GM12878 (cell line): Measurements from ENCODE around the gene ZNF519. TPM values are rescaled to one million over a fixed set of nuclear protein-coding genes. Genes with fewer than 3 reads are reported as not detected.

ENCODE experiments used
- ATAC-seq: fragments of 200-7000 bp; cut with Tn5 transposase; 3 replicates; pipeline ENCODE4 v1.9.1; 2020; ENCODE audit warnings: mild to moderate bottlenecking, moderate library complexity
- BruUV-seq: library from RNA; stranded (reverse); fragments of 400-500 nt; replicated peaks from 2 replicates; lab custom pipeline; 2021; lab: Mats Ljungman, UMichigan
- CTCF ChIA-PET: fragments of 300-600 bp; sonication (Branson Sonifier 250); formaldehyde crosslinking; extraction: SDS; loops from one replicate; lab custom pipeline; 2021; ENCODE audit warnings: inconsistent platforms; lab: Yijun Ruan, JAX
- POLR2A ChIA-PET: fragments of 350-600 bp; formaldehyde crosslinking; extraction: SDS; loops from one replicate; lab custom pipeline; 2021; ENCODE audit warnings: inconsistent platforms; lab: Charles Lee
- RAD21 ChIA-PET: fragments of 300-600 bp; sonication (Branson Sonifier 250); formaldehyde crosslinking; loops from one replicate; lab custom pipeline; 2023; ENCODE audit warnings: antibody characterized with exemption; ENCODE audit not compliant: unreplicated experiment; lab: Charles Lee
- SMC1A ChIA-PET: fragments of 300-600 bp; sonication (Branson Sonifier 250); formaldehyde crosslinking; loops from one replicate; lab custom pipeline; 2023; ENCODE audit not compliant: unreplicated experiment, uncharacterized antibody; lab: Charles Lee
- DNase-seq: peaks from one replicate; pipeline ENCODE4 v3.0.0-alpha.2; 2011; ENCODE audit warnings: low read depth, low spot score
- FAIRE-seq: peaks from 3 replicates; lab custom pipeline; 2011; peaks lifted over from hg19 to GRCh38; lab: Jason Lieb, UNC
- H2AFZ ChIP-seq: 2 replicates; pipeline ENCODE4 v1.6.0; 2011; ENCODE audit warnings: low read depth, low read length, control low read depth; ENCODE audit not compliant: control insufficient read depth
- H3K27ac ChIP-seq: 2 replicates; pipeline ENCODE4 v1.5.1; 2011; ENCODE audit warnings: control low read depth; ENCODE audit not compliant: control insufficient read depth, insufficient read depth
- H3K27me3 ChIP-seq, 2 experiments: replicated peaks in 1 of 2; 2 replicates each; pipeline versions ENCODE4 v1.6.0 to v1.6.1; 2011; ENCODE audit warnings: low read length in 1 of 2; ENCODE audit not compliant: control insufficient read depth in 2 of 2, insufficient read depth in 2 of 2
- H3K36me3 ChIP-seq, 2 experiments: 2 replicates each; pipeline ENCODE4 v1.5.1; 2011; ENCODE audit warnings: low read length in 1 of 2; ENCODE audit not compliant: control insufficient read depth in 2 of 2, insufficient read depth in 2 of 2
- H3K4me1 ChIP-seq: 2 replicates; pipeline ENCODE4 v1.6.1; 2011; ENCODE audit warnings: mild to moderate bottlenecking, low read length, moderate library complexity, mixed read lengths; ENCODE audit not compliant: control insufficient read depth, insufficient read depth
- H3K4me2 ChIP-seq: 2 replicates; pipeline ENCODE4 v1.6.0; 2011; ENCODE audit warnings: control low read depth; ENCODE audit not compliant: control insufficient read depth, insufficient read depth
- H3K4me3 ChIP-seq: fragments of 200-600 bp; sonication (generic); 2 replicates; pipeline ENCODE4 v1.5.1; 2016
- H3K79me2 ChIP-seq: 2 replicates; pipeline ENCODE4 v1.6.0; 2011; ENCODE audit warnings: low read length; ENCODE audit not compliant: control insufficient read depth, insufficient read depth
- H3K9ac ChIP-seq: 2 replicates; pipeline ENCODE4 v1.8.0; 2011; ENCODE audit warnings: low read length, control low read depth, mixed read lengths; ENCODE audit not compliant: control insufficient read depth, insufficient read depth
- H3K9me3 ChIP-seq: replicated peaks from 3 replicates; pipeline ENCODE4 v1.5.1; 2011; ENCODE audit warnings: mild to moderate bottlenecking, low read length; ENCODE audit not compliant: control insufficient read depth, insufficient read depth
- H4K20me1 ChIP-seq: 2 replicates; pipeline ENCODE4 v1.6.0; 2011; ENCODE audit not compliant: control insufficient read depth, insufficient read depth
- CHD1 ChIP-seq: IDR thresholded peaks from 2 replicates; pipeline ENCODE4 v1.6.1; 2012; ENCODE audit warnings: low read depth, low read length, improper control_type of control experiment
- GABPA ChIP-seq: IDR thresholded peaks from 2 replicates; pipeline ENCODE4 v1.6.1; 2014; ENCODE audit warnings: antibody characterized with exemption, low read depth, mild to moderate bottlenecking, inconsistent platforms
- HDGF ChIP-seq: fragments of 450-650 bp; IDR thresholded peaks from 2 replicates; pipeline ENCODE4 v1.6.1; 2016; ENCODE audit warnings: antibody characterized with exemption
- NFYB ChIP-seq: IDR thresholded peaks from 2 replicates; pipeline ENCODE4 v1.6.1; 2011; ENCODE audit warnings: low read depth, mild to moderate bottlenecking, low read length, improper control_type of control experiment, moderate library complexity; ENCODE audit not compliant: insufficient read depth
- NR2C1 ChIP-seq: fragments of 450-650 bp; IDR thresholded peaks from 2 replicates; pipeline ENCODE4 v1.6.1; 2017; ENCODE audit warnings: antibody characterized with exemption, mild to moderate bottlenecking, moderate library complexity
- RAD51 ChIP-seq: fragments of 450-650 bp; IDR thresholded peaks from 2 replicates; pipeline ENCODE4 v1.6.1; 2016; ENCODE audit warnings: moderate library complexity, mild to moderate bottlenecking, inconsistent platforms
- RELA ChIP-seq: fragments of 450-650 bp; IDR thresholded peaks from 2 replicates; pipeline ENCODE4 v1.8.0; 2014; ENCODE audit warnings: borderline replicate concordance; ENCODE audit not compliant: partially characterized antibody
- TCF7 ChIP-seq: IDR thresholded peaks from 2 replicates; pipeline ENCODE4 v1.6.1; 2014; ENCODE audit warnings: antibody characterized with exemption, borderline replicate concordance
- ZNF384 ChIP-seq: IDR thresholded peaks from 2 replicates; pipeline ENCODE4 v1.6.1; 2012; ENCODE audit warnings: low read depth, mild to moderate bottlenecking, low read length, improper control_type of control experiment, borderline replicate concordance
- WGBS: methylation state at CpG from one replicate; pipeline ENCODE4 v1.1.6; 2016; ENCODE audit warnings: low lambda C conversion rate; ENCODE audit not compliant: insufficient replicate concordance, insufficient coverage; ENCODE audit errors: missing lambda C conversion rate; 5-methylcytosine and 5-hydroxymethylcytosine counted together
- in situ Hi-C: fragments of 300-500 bp; cut with MboI; formaldehyde crosslinking; loops from 9 replicates; pipeline ENCODE4 v1.14.3; 2018; ENCODE audit warnings: mixed read lengths
- intact Hi-C: fragments of 100-400 bp; cut with micrococcal nuclease; formaldehyde crosslinking; loops from one replicate; pipeline ENCODE4 v1.14.2; 2022; ENCODE audit not compliant: unreplicated experiment
- polyA plus RNA-seq, 11 experiments: library from polyadenylated mRNA; depleted of rRNA in 4 of 11; unstranded in 6 of 11; stranded (reverse) in 5 of 11; fragments of >200 nt; fragmentation: Nextera tagmentation in 4 of 11; fragmentation: Illumina TruSeq in 1 of 11; extraction: Ambion mirVana in 4 of 11; extraction: Trizol in 1 of 11; gene quantifications; 1 replicate in 1 of 11; 2 replicates in 10 of 11; pipeline versions ENCODE4 v1.2.1 to v1.2.3, GENCODE V29; 2011 to 2016; ENCODE audit warnings: inconsistent platforms in 2 of 11, missing spikeins in 2 of 11, low read depth in 1 of 11
- total RNA-seq, 4 experiments: library from RNA; depleted of rRNA in 3 of 4; stranded (reverse); fragments of >200 nt in 3 of 4; fragmentation: Illumina TruSeq in 1 of 4; extraction: Trizol in 1 of 4; gene quantifications; 2 replicates each; pipeline versions ENCODE4 v1.2.1 to v1.2.3, GENCODE V29; 2013 to 2021
- TF ChIP-seq, protein P1 (sequence below): fragments of 150-350 bp; IDR thresholded peaks from 2 replicates; pipeline ENCODE4 v1.6.1; 2014; ENCODE audit warnings: mild to moderate bottlenecking, low read depth, low read length
- TF ChIP-seq, protein P2 (sequence below): IDR thresholded peaks from 2 replicates; pipeline ENCODE4 v1.6.1; 2011; ENCODE audit warnings: borderline replicate concordance, low read depth, mild to moderate bottlenecking, moderate library complexity, mixed read lengths, low read length; ENCODE audit not compliant: insufficient read depth; ENCODE audit errors: extremely low read length
- TF ChIP-seq, protein P3 (sequence below): fragments of 450-650 bp; IDR thresholded peaks from 2 replicates; pipeline ENCODE4 v1.6.1; 2017; ENCODE audit warnings: mild to moderate bottlenecking, low read depth, inconsistent platforms; ENCODE audit not compliant: poor library complexity, severe bottlenecking
- TF ChIP-seq, protein P4 (sequence below): IDR thresholded peaks from 2 replicates; pipeline ENCODE4 v1.6.1; 2012; ENCODE audit warnings: low read length, inconsistent platforms

Gene ZNF519
- total and polyA plus RNA-seq, 10 of the 15 experiments (the other 5 are each of a cell fraction or from before 2014, with no cell fraction given), result 8.9 to 24.2 (median 13.8) TPM

DNA sequence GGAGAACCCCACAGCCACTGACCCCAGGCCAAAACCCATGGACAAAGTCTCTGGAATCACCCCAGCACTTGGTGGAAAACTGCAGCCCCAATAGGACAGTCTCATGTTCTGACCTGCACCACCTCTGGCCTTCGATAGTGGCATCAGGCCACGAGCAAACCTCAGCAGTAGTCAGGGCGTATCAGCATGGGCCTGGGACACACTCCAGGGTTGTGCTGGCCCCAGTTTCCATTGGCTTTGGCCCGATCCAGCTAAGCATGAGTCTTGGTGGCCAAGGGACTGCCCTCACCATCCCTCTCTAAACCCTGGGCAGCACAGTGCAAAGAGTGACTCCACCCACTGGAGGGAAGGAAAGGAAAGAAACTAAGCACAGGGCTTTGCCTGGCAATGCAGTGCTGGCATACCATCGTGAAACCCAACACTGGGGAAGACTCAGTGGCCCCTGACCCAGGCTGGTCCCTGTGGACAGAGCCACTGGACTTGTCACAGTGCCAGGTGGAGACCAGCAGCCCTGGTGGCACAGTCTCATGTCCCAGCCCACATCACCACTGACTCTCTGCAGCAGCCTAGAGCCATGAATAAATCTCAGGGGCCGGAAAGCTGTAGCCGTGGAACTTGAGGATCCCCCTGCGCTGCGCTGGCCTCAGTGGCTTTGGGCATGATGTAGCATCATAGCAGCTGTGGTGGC, 46.3 kb downstream of the ZNF519 start:
- Histone ChIP-seq H2AFZ (no peak overlapping the region), H3K4me1 (no peaks in the 10 kb centered on the region), H3K4me2 (no peak overlapping the region), H3K9me3 (no peaks in the 10 kb centered on the region), H3K9ac (no peak overlapping the region), H4K20me1 (no peaks in the 10 kb centered on the region), H3K27ac (no peak overlapping the region), H3K27me3 (no peaks in the 10 kb centered on the region), H3K79me2 (no peaks in the 10 kb centered on the region), H3K36me3 (no peaks in the 10 kb centered on the region), H3K4me3 (no peak overlapping the region)
- RAD21 ChIA-PET, result interaction anchor here (0.6 to 3.6 kb wide), 5 partner anchors 33 to 272 kb away, joined by 3 to 17 read pairs (median 8); partner anchors contain the start of gene MC5R
- WGBS, result 76% methylated on average over 9 of the region's 9 CpGs
- POLR2A ChIA-PET, result no interaction called here
- DNase-seq (no peak), ATAC-seq (no peak), FAIRE-seq (no peak)
- CTCF ChIA-PET, result interaction anchor here (1.0 to 3.5 kb wide), 10 partner anchors 9 to 272 kb away, joined by 3 to 50 read pairs (median 6); partner anchors contain the start of gene MC5R
- no TSS peak for BruUV-seq
- in situ Hi-C loops (loop anchor here (5.0 to 25.0 kb wide), 3 partner anchors 211 to 301 kb away; no protein-coding TSS in a partner anchor), intact Hi-C loops (loop anchor here (1.0 kb wide), 1 partner anchor 262 kb away; the partner anchor contains the start of gene MC5R)
- TF ChIP-seq, protein P1, sequence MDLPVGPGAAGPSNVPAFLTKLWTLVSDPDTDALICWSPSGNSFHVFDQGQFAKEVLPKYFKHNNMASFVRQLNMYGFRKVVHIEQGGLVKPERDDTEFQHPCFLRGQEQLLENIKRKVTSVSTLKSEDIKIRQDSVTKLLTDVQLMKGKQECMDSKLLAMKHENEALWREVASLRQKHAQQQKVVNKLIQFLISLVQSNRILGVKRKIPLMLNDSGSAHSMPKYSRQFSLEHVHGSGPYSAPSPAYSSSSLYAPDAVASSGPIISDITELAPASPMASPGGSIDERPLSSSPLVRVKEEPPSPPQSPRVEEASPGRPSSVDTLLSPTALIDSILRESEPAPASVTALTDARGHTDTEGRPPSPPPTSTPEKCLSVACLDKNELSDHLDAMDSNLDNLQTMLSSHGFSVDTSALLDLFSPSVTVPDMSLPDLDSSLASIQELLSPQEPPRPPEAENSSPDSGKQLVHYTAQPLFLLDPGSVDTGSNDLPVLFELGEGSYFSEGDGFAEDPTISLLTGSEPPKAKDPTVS, result no peak
- TF ChIP-seq NR2C1 (no peak), NFYB (no peak), RELA (no peak), ZNF384 (no peak), GABPA (no peak), HDGF (no peak), TCF7 (no peak), RAD51 (no peak), CHD1 (no peak)
- TF ChIP-seq, protein P2, sequence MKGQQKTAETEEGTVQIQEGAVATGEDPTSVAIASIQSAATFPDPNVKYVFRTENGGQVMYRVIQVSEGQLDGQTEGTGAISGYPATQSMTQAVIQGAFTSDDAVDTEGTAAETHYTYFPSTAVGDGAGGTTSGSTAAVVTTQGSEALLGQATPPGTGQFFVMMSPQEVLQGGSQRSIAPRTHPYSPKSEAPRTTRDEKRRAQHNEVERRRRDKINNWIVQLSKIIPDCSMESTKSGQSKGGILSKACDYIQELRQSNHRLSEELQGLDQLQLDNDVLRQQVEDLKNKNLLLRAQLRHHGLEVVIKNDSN, result no peak
- TF ChIP-seq, protein P3, sequence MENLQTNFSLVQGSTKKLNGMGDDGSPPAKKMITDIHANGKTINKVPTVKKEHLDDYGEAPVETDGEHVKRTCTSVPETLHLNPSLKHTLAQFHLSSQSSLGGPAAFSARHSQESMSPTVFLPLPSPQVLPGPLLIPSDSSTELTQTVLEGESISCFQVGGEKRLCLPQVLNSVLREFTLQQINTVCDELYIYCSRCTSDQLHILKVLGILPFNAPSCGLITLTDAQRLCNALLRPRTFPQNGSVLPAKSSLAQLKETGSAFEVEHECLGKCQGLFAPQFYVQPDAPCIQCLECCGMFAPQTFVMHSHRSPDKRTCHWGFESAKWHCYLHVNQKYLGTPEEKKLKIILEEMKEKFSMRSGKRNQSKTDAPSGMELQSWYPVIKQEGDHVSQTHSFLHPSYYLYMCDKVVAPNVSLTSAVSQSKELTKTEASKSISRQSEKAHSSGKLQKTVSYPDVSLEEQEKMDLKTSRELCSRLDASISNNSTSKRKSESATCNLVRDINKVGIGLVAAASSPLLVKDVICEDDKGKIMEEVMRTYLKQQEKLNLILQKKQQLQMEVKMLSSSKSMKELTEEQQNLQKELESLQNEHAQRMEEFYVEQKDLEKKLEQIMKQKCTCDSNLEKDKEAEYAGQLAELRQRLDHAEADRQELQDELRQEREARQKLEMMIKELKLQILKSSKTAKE, result no peak
- TF ChIP-seq, protein P4, sequence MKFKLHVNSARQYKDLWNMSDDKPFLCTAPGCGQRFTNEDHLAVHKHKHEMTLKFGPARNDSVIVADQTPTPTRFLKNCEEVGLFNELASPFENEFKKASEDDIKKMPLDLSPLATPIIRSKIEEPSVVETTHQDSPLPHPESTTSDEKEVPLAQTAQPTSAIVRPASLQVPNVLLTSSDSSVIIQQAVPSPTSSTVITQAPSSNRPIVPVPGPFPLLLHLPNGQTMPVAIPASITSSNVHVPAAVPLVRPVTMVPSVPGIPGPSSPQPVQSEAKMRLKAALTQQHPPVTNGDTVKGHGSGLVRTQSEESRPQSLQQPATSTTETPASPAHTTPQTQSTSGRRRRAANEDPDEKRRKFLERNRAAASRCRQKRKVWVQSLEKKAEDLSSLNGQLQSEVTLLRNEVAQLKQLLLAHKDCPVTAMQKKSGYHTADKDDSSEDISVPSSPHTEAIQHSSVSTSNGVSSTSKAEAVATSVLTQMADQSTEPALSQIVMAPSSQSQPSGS, result no peak
- SMC1A ChIA-PET, result interaction anchor here (0.9 to 2.7 kb wide), 3 partner anchors 23 to 273 kb away, joined by 4 to 18 read pairs (median 6); no protein-coding TSS in a partner anchor
